Middle frontal gyrus (tissue), 1 donor: ENCODE results near the gene AQP10.
"Not testable (repeated sequence)": the region's sequence is repeated elsewhere in the genome, so short reads cannot be mapped to it uniquely, and the experiment has no call there.

Source experiments
- DNase-seq: peaks from one replicate; pipeline ENCODE4 v3.0.0-alpha.2; 2015; ENCODE audit warnings: low spot score; ENCODE audit errors: extremely low spot score

The AQP10 gene

GRCh38 chr1:154323493-154323892 is 2.6 kb downstream of the AQP10 start:
- no peak for DNase-seq

- no peak for DNase-seq
Observed at GRCh38 chr1:154324241-154324640, 3.3 kb downstream of the AQP10 start.

GRCh38 chr1:154324669-154325582 is 4.0 kb downstream of the AQP10 start, which contains the start of gene ATP8B2:
Gene ATP8B2, plus strand, starts transcription at chr1:154325525. Its CDS starts 2,617 bp downstream, at chr1:154328142.
- DNase-seq: peak; percentile 40

- no peak for DNase-seq
Observed at GRCh38 chr1:154325583-154326545, 5.0 kb downstream of the AQP10 start.

- DNase-seq: no peak
Observed at GRCh38 chr1:154326546-154327465, 5.9 kb downstream of the AQP10 start.

GRCh38 chr1:154327466-154328317 is 6.8 kb downstream of the AQP10 start:
- DNase-seq: no peak

GRCh38 chr1:154328318-154329151 is 7.6 kb downstream of the AQP10 start:
- peak; percentile 54 for DNase-seq

GRCh38 chr1:154329152-154329521 is 8.2 kb downstream of the AQP10 start:
- no peak for DNase-seq

- DNase-seq: no peak
Observed at GRCh38 chr1:154329551-154330131, 8.7 kb downstream of the AQP10 start.

- no peak for DNase-seq
Observed at GRCh38 chr1:154330669-154331068, 9.8 kb downstream of the AQP10 start.

- DNase-seq: no peak
Observed at GRCh38 chr1:154334079-154335024, 13.5 kb downstream of the AQP10 start.

- peak; percentile 61 for DNase-seq
Observed at GRCh38 chr1:154335025-154335714, 14.3 kb downstream of the AQP10 start.

GRCh38 chr1:154337253-154337894 is 16.5 kb downstream of the AQP10 start:
- DNase-seq: no peak

GRCh38 chr1:154338875-154339274 is 18.0 kb downstream of the AQP10 start:
- no peak for DNase-seq

- not testable (repeated sequence) for DNase-seq
Observed at GRCh38 chr1:154341366-154341765, 20.5 kb downstream of the AQP10 start.

GRCh38 chr1:154342132-154342531 is 21.2 kb downstream of the AQP10 start:
- no peak for DNase-seq
